KMS-11 (cell line): ENCODE data around the gene SCYGR3.

ENCODE experiments used
- H2AFZ ChIP-seq: fragments of 200-600 bp; sonication (generic); 2 replicates; pipeline ENCODE4 v1.6.1; 2016; ENCODE audit warnings: antibody characterized with exemption, mixed run types, low read depth
- H3K27ac ChIP-seq: fragments of 200-600 bp; sonication (generic); 2 replicates; pipeline ENCODE4 v1.6.1; 2016; ENCODE audit warnings: mild to moderate bottlenecking, mixed run types
- H3K27me3 ChIP-seq: fragments of 200-600 bp; sonication (generic); 2 replicates; pipeline ENCODE4 v1.6.1; 2017; ENCODE audit warnings: mild to moderate bottlenecking, low read depth, mixed run types, moderate library complexity; ENCODE audit not compliant: insufficient read depth
- H3K36me3 ChIP-seq: fragments of 200-600 bp; sonication (generic); 2 replicates; pipeline ENCODE4 v1.6.1; 2017; ENCODE audit warnings: mild to moderate bottlenecking, mixed run types; ENCODE audit not compliant: insufficient read depth
- H3K4me1 ChIP-seq: fragments of 200-600 bp; sonication (generic); 2 replicates; pipeline ENCODE4 v1.6.1; 2016; ENCODE audit warnings: mild to moderate bottlenecking, low read depth, mixed run types; ENCODE audit not compliant: poor library complexity, severe bottlenecking
- H3K4me2 ChIP-seq: fragments of 200-600 bp; sonication (generic); 2 replicates; pipeline ENCODE4 v1.7.0; 2016; ENCODE audit warnings: mild to moderate bottlenecking, mixed run types
- H3K4me3 ChIP-seq: fragments of 200-600 bp; sonication (generic); IDR thresholded peaks from 2 replicates; pipeline ENCODE4 v1.6.1; 2017; ENCODE audit warnings: low read depth, low read length, mixed read lengths; ENCODE audit not compliant: insufficient read depth
- H3K79me2 ChIP-seq: fragments of 200-600 bp; sonication (generic); 2 replicates; pipeline ENCODE4 v1.6.1; 2016; ENCODE audit warnings: low read depth, mixed run types; ENCODE audit not compliant: insufficient read depth
- H3K9ac ChIP-seq: fragments of 200-600 bp; sonication (generic); 2 replicates; pipeline ENCODE4 v1.6.1; 2016; ENCODE audit warnings: mild to moderate bottlenecking, mixed run types
- H4K20me1 ChIP-seq: fragments of 200-600 bp; sonication (generic); 2 replicates; pipeline ENCODE4 v1.6.1; 2016; ENCODE audit warnings: mild to moderate bottlenecking, mixed run types; ENCODE audit not compliant: insufficient read depth
- TF ChIP-seq, protein P1 (sequence below): fragments of 200-600 bp; sonication (generic); conservative IDR thresholded peaks from 2 replicates; pipeline ENCODE4 v1.6.1; 2017; ENCODE audit warnings: low read depth, mild to moderate bottlenecking, antibody characterized with exemption, low read length, moderate library complexity, mixed read lengths

SCYGR3 gene

DNA sequence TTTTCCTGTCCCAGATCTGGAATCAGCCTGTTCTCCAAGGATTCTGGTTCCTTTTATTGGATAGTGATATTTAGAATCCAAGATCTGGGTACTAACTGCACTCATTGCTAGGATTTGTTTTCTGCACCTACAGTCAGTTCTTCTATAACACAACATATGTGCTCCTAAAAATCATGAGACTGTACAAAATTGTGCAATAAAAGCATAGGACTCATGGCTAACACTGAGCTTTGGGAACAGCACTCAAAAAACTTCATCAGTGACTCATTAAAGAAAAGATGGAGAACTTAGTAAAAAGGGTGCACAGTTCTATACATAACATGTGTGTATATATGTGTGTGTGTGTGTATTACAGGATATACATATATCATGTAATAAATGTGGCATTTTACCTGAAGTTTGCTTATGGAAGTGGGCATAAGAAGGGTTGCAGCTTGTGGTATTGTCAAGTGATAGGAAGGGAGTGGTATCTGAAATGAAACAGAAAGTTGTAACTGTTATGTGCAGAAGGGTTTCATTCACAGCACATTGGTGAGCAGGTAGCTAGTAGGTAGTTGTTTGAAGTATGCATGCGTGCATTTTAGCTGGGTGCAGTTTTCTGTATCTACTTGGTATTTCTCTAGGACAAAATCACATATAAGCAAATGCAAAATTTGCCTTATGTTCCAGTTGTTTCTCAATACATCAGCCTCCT, 21.8 kb downstream of the SCYGR3 start:
- Histone ChIP-seq H3K4me3 (no peak overlapping the region), H4K20me1 (no peaks in the 10 kb centered on the region), H3K36me3 (no peaks in the 10 kb centered on the region), H3K4me2 (no peak overlapping the region), H3K4me1 (no peaks in the 10 kb centered on the region), H3K27ac (no peak overlapping the region), H3K79me2 (no peaks in the 10 kb centered on the region), H3K27me3 (no peaks in the 10 kb centered on the region), H2AFZ (no peak overlapping the region), H3K9ac (no peak overlapping the region)
- TF ChIP-seq, protein P1, sequence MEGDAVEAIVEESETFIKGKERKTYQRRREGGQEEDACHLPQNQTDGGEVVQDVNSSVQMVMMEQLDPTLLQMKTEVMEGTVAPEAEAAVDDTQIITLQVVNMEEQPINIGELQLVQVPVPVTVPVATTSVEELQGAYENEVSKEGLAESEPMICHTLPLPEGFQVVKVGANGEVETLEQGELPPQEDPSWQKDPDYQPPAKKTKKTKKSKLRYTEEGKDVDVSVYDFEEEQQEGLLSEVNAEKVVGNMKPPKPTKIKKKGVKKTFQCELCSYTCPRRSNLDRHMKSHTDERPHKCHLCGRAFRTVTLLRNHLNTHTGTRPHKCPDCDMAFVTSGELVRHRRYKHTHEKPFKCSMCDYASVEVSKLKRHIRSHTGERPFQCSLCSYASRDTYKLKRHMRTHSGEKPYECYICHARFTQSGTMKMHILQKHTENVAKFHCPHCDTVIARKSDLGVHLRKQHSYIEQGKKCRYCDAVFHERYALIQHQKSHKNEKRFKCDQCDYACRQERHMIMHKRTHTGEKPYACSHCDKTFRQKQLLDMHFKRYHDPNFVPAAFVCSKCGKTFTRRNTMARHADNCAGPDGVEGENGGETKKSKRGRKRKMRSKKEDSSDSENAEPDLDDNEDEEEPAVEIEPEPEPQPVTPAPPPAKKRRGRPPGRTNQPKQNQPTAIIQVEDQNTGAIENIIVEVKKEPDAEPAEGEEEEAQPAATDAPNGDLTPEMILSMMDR, result no peak

DNA sequence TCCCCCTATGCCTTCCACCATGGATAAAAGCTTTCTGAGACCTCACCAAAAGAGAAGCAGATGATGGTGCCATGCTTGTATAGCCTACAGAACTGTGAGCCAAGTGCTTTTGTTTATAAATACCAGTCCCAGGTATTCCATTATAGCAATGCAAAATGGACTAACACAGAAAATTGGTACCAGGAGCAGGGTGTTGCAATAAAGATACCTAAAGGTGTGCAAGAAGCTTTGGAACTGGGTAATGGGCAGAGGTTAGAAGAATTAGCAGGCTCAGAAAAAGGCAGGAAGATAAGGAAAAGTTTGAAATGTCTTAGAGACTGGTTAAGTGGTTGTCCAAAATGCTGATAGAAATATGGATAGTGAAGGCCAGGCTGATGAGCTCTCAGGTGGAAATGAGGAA, 32.3 kb downstream of the SCYGR3 start:
- H3K4me2 ChIP-seq, result no peak overlapping the region

DNA sequence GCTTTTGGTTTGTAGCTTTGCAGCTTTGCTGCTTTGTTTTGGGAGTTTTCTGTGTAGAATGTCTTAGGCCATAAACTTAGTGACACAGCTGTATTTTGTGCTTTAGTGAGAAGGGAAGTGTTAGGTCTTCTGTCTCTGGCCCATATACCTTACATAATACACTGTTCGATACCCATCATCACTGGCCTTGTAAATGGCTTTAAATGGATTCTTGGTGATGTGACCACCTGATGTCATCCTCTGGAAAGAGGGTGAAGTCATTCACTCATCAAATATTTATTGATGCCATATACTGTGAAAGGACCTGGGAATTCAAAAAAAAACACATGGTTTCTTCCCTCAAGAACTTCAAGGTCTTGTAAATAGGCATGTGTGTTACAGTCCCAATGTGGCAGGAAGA, 34.8 kb downstream of the SCYGR3 start:
- TF ChIP-seq, protein P1, result no peak
- H3K27ac ChIP-seq, result no peak overlapping the region
- H3K4me2 ChIP-seq, result no peak overlapping the region
- H3K9ac ChIP-seq, result no peak overlapping the region
- no peaks in the 10 kb centered on the region for H3K27me3 ChIP-seq
- H3K4me1 ChIP-seq, result no peaks in the 10 kb centered on the region
- no peaks in the 10 kb centered on the region for H3K36me3 ChIP-seq
- no peaks in the 10 kb centered on the region for H4K20me1 ChIP-seq
- no peak overlapping the region for H2AFZ ChIP-seq
- no peak overlapping the region for H3K4me3 ChIP-seq
- H3K79me2 ChIP-seq, result no peaks in the 10 kb centered on the region

More for the DNA sequence above, 32.3 kb downstream of the SCYGR3 start:
- no peak overlapping the region for H3K27ac ChIP-seq
- TF ChIP-seq, protein P1, result no peak
- H3K9ac ChIP-seq, result no peak overlapping the region
- H3K36me3 ChIP-seq, result no peaks in the 10 kb centered on the region
- H2AFZ ChIP-seq, result no peak overlapping the region
- H3K4me3 ChIP-seq, result no peak overlapping the region
- no peaks in the 10 kb centered on the region for H3K79me2 ChIP-seq
- no peaks in the 10 kb centered on the region for H4K20me1 ChIP-seq
- no peaks in the 10 kb centered on the region for H3K27me3 ChIP-seq
- no peaks in the 10 kb centered on the region for H3K4me1 ChIP-seq

DNA sequence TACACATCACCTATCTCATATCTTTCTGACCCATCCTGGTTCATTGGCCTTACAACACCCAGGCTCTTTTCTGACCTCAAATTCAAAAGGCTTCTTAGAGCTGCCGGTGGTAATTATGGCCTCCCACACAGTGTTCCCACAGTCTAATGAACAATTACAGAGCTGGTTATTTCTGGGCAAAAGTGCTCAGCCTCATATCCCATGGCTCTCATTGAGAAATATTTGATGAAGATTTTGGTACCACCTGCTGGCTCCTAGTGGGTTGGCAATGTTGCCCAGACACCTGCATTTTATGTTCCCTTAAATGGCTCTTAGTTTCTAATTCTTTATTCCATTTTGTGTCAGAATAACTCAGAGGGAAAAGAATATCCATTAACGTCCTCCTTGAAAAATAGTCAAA, 36.0 kb downstream of the SCYGR3 start:
- TF ChIP-seq, protein P1, result no peak
- H3K27me3 ChIP-seq, result no peaks in the 10 kb centered on the region
- no peaks in the 10 kb centered on the region for H3K79me2 ChIP-seq
- H3K4me3 ChIP-seq, result no peak overlapping the region
- no peaks in the 10 kb centered on the region for H4K20me1 ChIP-seq
- no peak overlapping the region for H3K27ac ChIP-seq
- H3K36me3 ChIP-seq, result no peaks in the 10 kb centered on the region
- H3K4me1 ChIP-seq, result no peaks in the 10 kb centered on the region
- H2AFZ ChIP-seq, result no peak overlapping the region
- no peak overlapping the region for H3K4me2 ChIP-seq
- H3K9ac ChIP-seq, result no peak overlapping the region
